Endothelial cell of umbilical vein (primary cell): ENCODE data around the gene DNAI2.

ENCODE experiments used
- CTCF ChIP-seq, 2 donors: IDR thresholded peaks; 1 replicate in 1 of 2; 2 replicates in 1 of 2; pipeline ENCODE4 v1.5.1; 2011; ENCODE audit warnings: low read length in 2 of 2, mild to moderate bottlenecking in 2 of 2, moderate library complexity in 2 of 2, control low read depth in 1 of 2, inconsistent platforms in 1 of 2, low read depth in 1 of 2; ENCODE audit not compliant: insufficient read depth in 1 of 2; ENCODE audit errors: extremely low read depth in 1 of 2
- EZH2 ChIP-seq: IDR thresholded peaks from 2 replicates; pipeline ENCODE4 v1.6.1; 2012; ENCODE audit warnings: borderline replicate concordance, low read depth, mild to moderate bottlenecking, moderate library complexity, low read length, inconsistent platforms; ENCODE audit not compliant: severe bottlenecking
- FOS ChIP-seq: IDR thresholded peaks from 2 replicates; pipeline ENCODE4 v1.6.1; 2011; ENCODE audit warnings: mild to moderate bottlenecking, low read length, moderate library complexity, borderline replicate concordance; ENCODE audit not compliant: insufficient read depth
- JUN ChIP-seq: IDR thresholded peaks from 2 replicates; pipeline ENCODE4 v1.6.1; 2011; ENCODE audit warnings: borderline replicate concordance, low read depth; ENCODE audit not compliant: insufficient read length, insufficient read depth
- MAX ChIP-seq: IDR thresholded peaks from 2 replicates; pipeline ENCODE4 v1.6.1; 2011; ENCODE audit not compliant: insufficient read depth, insufficient read length
- MYC ChIP-seq: IDR thresholded peaks from one replicate; pipeline ENCODE4 v1.6.1; 2011; ENCODE audit warnings: mild to moderate bottlenecking, low read depth, low read length
- POLR2A ChIP-seq: IDR thresholded peaks from 2 replicates; pipeline ENCODE4 v1.6.1; 2012; ENCODE audit warnings: low read depth, mild to moderate bottlenecking, control low read depth, low read length

- TF ChIP-seq CTCF (IDR thresholded peaks at IDR 0.05; ENCODE audit: extremely low read depth in 1 of 2, insufficient read depth in 1 of 2, low read depth in 1 of 2, low read length in 2 of 2) (peak; percentile 62 to 64), MAX (no peak), POLR2A (no peak), EZH2 (no peak), MYC (no peak), FOS (no peak), JUN (no peak)
These were observed 80.1 kb downstream of the DNAI2 start for GRCh38 chr17:74354123-74354522.
